ENCODE data around the gene WTIP.

Gene WTIP

GRCh38 chr19:34493649-34494044 lies 12.1 kb downstream of the WTIP start:
- DNase-seq (ENCODE audit: low spot score) (no peak), ATAC-seq (ENCODE audit: low read depth) (no peak)
- no peaks in the 10 kb centered on the region for H3K9me3 ChIP-seq (ENCODE audit: severe bottlenecking)
- no peak for TF ChIP-seq CTCF (IDR thresholded peaks at IDR 0.05; ENCODE audit: poor library complexity, severe bottlenecking)
- no peak overlapping the region for H3K27ac ChIP-seq (ENCODE audit: poor library complexity, severe bottlenecking)
- peaks cover 10% of the 10 kb centered on the region for H3K36me3 ChIP-seq (ENCODE audit: low read depth)
- H3K4me3 ChIP-seq (ENCODE audit: severe bottlenecking) = no peak overlapping the region
- H3K4me1 ChIP-seq (ENCODE audit: insufficient read depth, poor library complexity, severe bottlenecking) = no peaks in the 10 kb centered on the region
- no peaks in the 10 kb centered on the region for H3K27me3 ChIP-seq (ENCODE audit: insufficient read depth, poor library complexity, severe bottlenecking)

- H3K27ac ChIP-seq (ENCODE audit: poor library complexity, severe bottlenecking) = no peak overlapping the region
- no peak overlapping the region for H3K4me3 ChIP-seq (ENCODE audit: severe bottlenecking)
- H3K4me1 ChIP-seq (ENCODE audit: insufficient read depth, poor library complexity, severe bottlenecking) = no peaks in the 10 kb centered on the region
- H3K36me3 ChIP-seq (ENCODE audit: low read depth) = peaks cover 10% of the 10 kb centered on the region
- H3K27me3 ChIP-seq (ENCODE audit: insufficient read depth, poor library complexity, severe bottlenecking) = no peaks in the 10 kb centered on the region
- DNase-seq (ENCODE audit: low spot score) (no peak), ATAC-seq (ENCODE audit: low read depth) (no peak)
- no peaks in the 10 kb centered on the region for H3K9me3 ChIP-seq (ENCODE audit: severe bottlenecking)
- TF ChIP-seq CTCF (IDR thresholded peaks at IDR 0.05; ENCODE audit: poor library complexity, severe bottlenecking) = no peak
These were observed 13.0 kb downstream of the WTIP start for GRCh38 chr19:34494601-34495000.

- no peak for TF ChIP-seq CTCF (IDR thresholded peaks at IDR 0.05; ENCODE audit: poor library complexity, severe bottlenecking)
- ATAC-seq (ENCODE audit: low read depth) = no peak
- Histone ChIP-seq H3K27me3 (ENCODE audit: insufficient read depth, poor library complexity, severe bottlenecking) (no peaks in the 10 kb centered on the region), H3K9me3 (ENCODE audit: severe bottlenecking) (no peaks in the 10 kb centered on the region), H3K4me3 (ENCODE audit: severe bottlenecking) (no peak overlapping the region), H3K36me3 (ENCODE audit: low read depth) (peaks cover 10% of the 10 kb centered on the region), H3K4me1 (ENCODE audit: insufficient read depth, poor library complexity, severe bottlenecking) (no peaks in the 10 kb centered on the region), H3K27ac (ENCODE audit: poor library complexity, severe bottlenecking) (no peak overlapping the region)
- no peak for DNase-seq (ENCODE audit: low spot score)
These were observed 13.9 kb downstream of the WTIP start for GRCh38 chr19:34495416-34495815.

- H3K36me3 ChIP-seq (ENCODE audit: low read depth) = peaks cover 3% of the 10 kb centered on the region; the same call in 1 of the 2 replicates
- no peak overlapping the region for H3K4me3 ChIP-seq (ENCODE audit: severe bottlenecking)
- ATAC-seq (ENCODE audit: low read depth) = no peak
- no peak for DNase-seq (ENCODE audit: low spot score)
- H3K27ac ChIP-seq (ENCODE audit: poor library complexity, severe bottlenecking) = no peak overlapping the region
- no peak for TF ChIP-seq CTCF (IDR thresholded peaks at IDR 0.05; ENCODE audit: poor library complexity, severe bottlenecking)
- H3K27me3 ChIP-seq (ENCODE audit: insufficient read depth, poor library complexity, severe bottlenecking) = no peaks in the 10 kb centered on the region
- no peaks in the 10 kb centered on the region for H3K9me3 ChIP-seq (ENCODE audit: severe bottlenecking)
- no peaks in the 10 kb centered on the region for H3K4me1 ChIP-seq (ENCODE audit: insufficient read depth, poor library complexity, severe bottlenecking)
These were observed 15.7 kb downstream of the WTIP start for GRCh38 chr19:34497112-34497805.

GRCh38 chr19:34499155-34499834 lies 17.7 kb downstream of the WTIP start:
- Histone ChIP-seq H3K9me3 (ENCODE audit: severe bottlenecking) (no peaks in the 10 kb centered on the region), H3K27me3 (ENCODE audit: insufficient read depth, poor library complexity, severe bottlenecking) (no peaks in the 10 kb centered on the region), H3K36me3 (ENCODE audit: low read depth) (peaks cover 3% of the 10 kb centered on the region; the same call in 1 of the 2 replicates), H3K4me1 (ENCODE audit: insufficient read depth, poor library complexity, severe bottlenecking) (no peaks in the 10 kb centered on the region), H3K27ac (ENCODE audit: poor library complexity, severe bottlenecking) (no peak overlapping the region), H3K4me3 (ENCODE audit: severe bottlenecking) (no peak overlapping the region)
- no peak for TF ChIP-seq CTCF (IDR thresholded peaks at IDR 0.05; ENCODE audit: poor library complexity, severe bottlenecking)
- DNase-seq (ENCODE audit: low spot score) (no peak), ATAC-seq (ENCODE audit: low read depth) (no peak)
